ENCODE data around the gene HOXA5.
A peak's percentile ranks its signal among the peaks of the same experiment; 100 is the strongest.

HOXA5 gene

GRCh38 chr7:27132214-27132613 lies 11.3 kb downstream of the HOXA5 start:
- DNase-seq (no peak), ATAC-seq (no peak)

GRCh38 chr7:27131390-27131819 lies 12.1 kb downstream of the HOXA5 start:
- ATAC-seq (no peak), DNase-seq (no peak)

GRCh38 chr7:27130540-27131389 lies 12.7 kb downstream of the HOXA5 start, which contains the start of gene HOXA4:
Gene HOXA4, minus strand, starts transcription at chr7:27130757. Its CDS starts 24 bp downstream, at chr7:27130733.
- peak; percentile 87 for ATAC-seq
- DNase-seq = peak; percentile 81

GRCh38 chr7:27129729-27130539 lies 13.5 kb downstream of the HOXA5 start:
- ATAC-seq (no peak), DNase-seq (no peak)

- DNase-seq (no peak), ATAC-seq (no peak)
These were observed 14.4 kb downstream of the HOXA5 start for GRCh38 chr7:27128776-27129728.

GRCh38 chr7:27128034-27128433 lies 15.4 kb downstream of the HOXA5 start:
- no peak for ATAC-seq
- no peak for DNase-seq

- DNase-seq (no peak), ATAC-seq (no peak)
These were observed 16.7 kb downstream of the HOXA5 start for GRCh38 chr7:27126596-27127327.

GRCh38 chr7:27125986-27126394 lies 17.5 kb downstream of the HOXA5 start:
- DNase-seq = no peak

GRCh38 chr7:27124902-27125689 lies 18.4 kb downstream of the HOXA5 start:
- ATAC-seq (no peak), DNase-seq (no peak)

More at GRCh38 chr7:27125986-27126394, 17.5 kb downstream of the HOXA5 start:
- no peak for ATAC-seq

- ATAC-seq = no peak
- no peak for DNase-seq
These were observed 19.2 kb downstream of the HOXA5 start for GRCh38 chr7:27124096-27124901.

- no peak for DNase-seq
- no peak for ATAC-seq
These were observed 19.9 kb downstream of the HOXA5 start for GRCh38 chr7:27123477-27124053.

- ATAC-seq = no peak
- no peak for DNase-seq
These were observed 20.4 kb downstream of the HOXA5 start for GRCh38 chr7:27123007-27123476.

- ATAC-seq (no peak), DNase-seq (no peak)
These were observed 21.2 kb downstream of the HOXA5 start for GRCh38 chr7:27122077-27122910.

- ATAC-seq (no peak), DNase-seq (no peak)
These were observed 21.8 kb downstream of the HOXA5 start for GRCh38 chr7:27121684-27122076.

- DNase-seq = no peak
- ATAC-seq = no peak
These were observed 24.0 kb downstream of the HOXA5 start for GRCh38 chr7:27119412-27119911.

GRCh38 chr7:27118580-27118979 lies 24.9 kb downstream of the HOXA5 start:
- DNase-seq = no peak
- ATAC-seq = no peak

- ATAC-seq (no peak), DNase-seq (no peak)
These were observed 25.5 kb downstream of the HOXA5 start for GRCh38 chr7:27117887-27118491.
